Sigmoid colon (tissue), 4 donors: ENCODE results near the gene MICALL2.

Experiments used
- CTCF ChIP-seq, 4 experiments: fragments of 450-650 bp in 3 of 4; fragments of 200-600 bp in 1 of 4; IDR thresholded peaks; one replicate each; pipeline ENCODE4 v1.5.1; 2016 to 2019; ENCODE audit warnings: antibody characterized with exemption in 4 of 4, mild to moderate bottlenecking in 3 of 4, moderate library complexity in 2 of 4
- POLR2AphosphoS5 ChIP-seq, 4 donors: sonication (generic); formaldehyde crosslinking; IDR thresholded peaks; one replicate each; pipeline ENCODE4 v1.6.1; 2017; ENCODE audit warnings: antibody characterized with exemption in 4 of 4

GRCh38 chr7:1487466-1487865, 28.2 kb upstream of the MICALL2 start:
- TF ChIP-seq CTCF (IDR thresholded peaks at IDR 0.05) (no peak), POLR2AphosphoS5 (IDR thresholded peaks at IDR 0.05) (no peak)
